Measurements from ENCODE around the gene BAHD1.

BAHD1 gene

GRCh38 chr15:40493089-40493840, 52.5 kb downstream of the BAHD1 start:
- no peak for TF ChIP-seq CSRNP3 (CRISPR knock-in tag; IDR thresholded peaks at IDR 0.05)
- TF ChIP-seq ESRRG (CRISPR knock-in tag; IDR thresholded peaks at IDR 0.05): no peak
- no peak for TF ChIP-seq POU6F1 (CRISPR knock-in tag; IDR thresholded peaks at IDR 0.05; ENCODE audit: borderline replicate concordance, low read depth)
- no peak for TF ChIP-seq ISL1 (CRISPR knock-in tag; IDR thresholded peaks at IDR 0.05)
- TF ChIP-seq GLIS3 (CRISPR knock-in tag; IDR thresholded peaks at IDR 0.05): no peak
- TF ChIP-seq PPARA (CRISPR knock-in tag; IDR thresholded peaks at IDR 0.05; ENCODE audit: borderline replicate concordance): no peak
- TF ChIP-seq ZNF565 (CRISPR knock-in tag; conservative IDR thresholded peaks at IDR 0.05; ENCODE audit: low read depth): no peak
- TF ChIP-seq CSDC2 (CRISPR knock-in tag; IDR thresholded peaks at IDR 0.05): no peak
- no peak for TF ChIP-seq TOX (CRISPR knock-in tag; IDR thresholded peaks at IDR 0.05; ENCODE audit: borderline replicate concordance)
- no peak for TF ChIP-seq SNAI2 (CRISPR knock-in tag; IDR thresholded peaks at IDR 0.05)
- no peak for TF ChIP-seq OSR1 (CRISPR knock-in tag; IDR thresholded peaks at IDR 0.05)
- no peak for TF ChIP-seq PATZ1 (CRISPR knock-in tag; IDR thresholded peaks at IDR 0.05; ENCODE audit: borderline replicate concordance)
- TF ChIP-seq ZNF8 (CRISPR knock-in tag; IDR thresholded peaks at IDR 0.05): no peak
- no peak for TF ChIP-seq ZFP30 (CRISPR knock-in tag; IDR thresholded peaks at IDR 0.05)
- no peak for TF ChIP-seq TSHZ2 (CRISPR knock-in tag; IDR thresholded peaks at IDR 0.05)
- TF ChIP-seq TCF4 (CRISPR knock-in tag; IDR thresholded peaks at IDR 0.05; ENCODE audit: borderline replicate concordance): no peak
- TF ChIP-seq ARNTL (CRISPR knock-in tag; IDR thresholded peaks at IDR 0.05; ENCODE audit: borderline replicate concordance, low read depth): no peak
- no peak for TF ChIP-seq ZC3H10 (CRISPR knock-in tag; IDR thresholded peaks at IDR 0.05)
- no peak for TF ChIP-seq BACH2 (CRISPR knock-in tag; IDR thresholded peaks at IDR 0.05; ENCODE audit: borderline replicate concordance)
- no peak for ATAC-seq

GRCh38 chr15:40495516-40495915, 54.8 kb downstream of the BAHD1 start:
- TF ChIP-seq ZC3H10 (CRISPR knock-in tag; IDR thresholded peaks at IDR 0.05) (no peak), ZNF70 (CRISPR knock-in tag; IDR thresholded peaks at IDR 0.05) (no peak), SNAI2 (CRISPR knock-in tag; IDR thresholded peaks at IDR 0.05) (no peak)
- ATAC-seq: no peak

- no peak for ATAC-seq
- no peak for TF ChIP-seq PPARA (CRISPR knock-in tag; IDR thresholded peaks at IDR 0.05; ENCODE audit: borderline replicate concordance)
Observed at GRCh38 chr15:40498418-40498817, 57.7 kb downstream of the BAHD1 start.

GRCh38 chr15:40498891-40499290, 58.1 kb downstream of the BAHD1 start:
- ATAC-seq: no peak
- no peak for TF ChIP-seq ARNTL (CRISPR knock-in tag; IDR thresholded peaks at IDR 0.05; ENCODE audit: borderline replicate concordance, low read depth)
- no peak for TF ChIP-seq GLIS3 (CRISPR knock-in tag; IDR thresholded peaks at IDR 0.05)
- no peak for TF ChIP-seq ZNF565 (CRISPR knock-in tag; conservative IDR thresholded peaks at IDR 0.05; ENCODE audit: low read depth)
- TF ChIP-seq CSRNP3 (CRISPR knock-in tag; IDR thresholded peaks at IDR 0.05): no peak
- no peak for TF ChIP-seq TSHZ2 (CRISPR knock-in tag; IDR thresholded peaks at IDR 0.05)
- TF ChIP-seq ISL1 (CRISPR knock-in tag; IDR thresholded peaks at IDR 0.05): no peak
- no peak for TF ChIP-seq ZFP3 (CRISPR knock-in tag; IDR thresholded peaks at IDR 0.05)
- no peak for TF ChIP-seq CSDC2 (CRISPR knock-in tag; IDR thresholded peaks at IDR 0.05)
- TF ChIP-seq SNAI2 (CRISPR knock-in tag; IDR thresholded peaks at IDR 0.05): no peak
- no peak for TF ChIP-seq TCF4 (CRISPR knock-in tag; IDR thresholded peaks at IDR 0.05; ENCODE audit: borderline replicate concordance)
- TF ChIP-seq ZFP30 (CRISPR knock-in tag; IDR thresholded peaks at IDR 0.05): no peak

Data from SK-N-SH treated with all-trans-retinoic acid at 6 μM for 48 hours (cell line).